ENCODE measurements around the gene IKZF4. TPM values are rescaled to one million over a fixed set of nuclear protein-coding genes. Genes with fewer than 3 reads are reported as not detected.

The IKZF4 gene
- total RNA-seq, 2 experiments from 2014 or later: 1.3 to 6.0 TPM

- intact Hi-C loops (cut with micrococcal nuclease; ENCODE audit: unreplicated experiment): loop anchor here (1.0 kb wide), 2 partner anchors 33 to 291 kb away; no protein-coding TSS in a partner anchor
- peaks cover 2% of the 10 kb centered on the region; the same call in 1 of the 2 replicates for H3K36me3 ChIP-seq (ENCODE audit: insufficient read depth, low read length)
- ChIA-PET CTCF (ENCODE audit: unreplicated experiment) (interaction anchor here (0.9 to 1.4 kb wide), 3 partner anchors 34 to 292 kb away, joined by 3 to 4 read pairs (median 3); no protein-coding TSS in a partner anchor), POLR2A (interaction anchor here (0.5 to 0.9 kb wide), 2 partner anchors 86 to 203 kb away, joined by 3 to 5 read pairs; no protein-coding TSS in a partner anchor)
- H3K9me3 ChIP-seq (ENCODE audit: low read length): no peaks in the 10 kb centered on the region
- H3K9me2 ChIP-seq (ENCODE audit: insufficient read depth, low read length): no peaks in the 10 kb centered on the region
- H3K27ac ChIP-seq (ENCODE audit: low read depth, low read length, poor library complexity, severe bottlenecking): no peak overlapping the region
- DNase-seq (ENCODE audit: low spot score): peak; percentile 66
- TF ChIP-seq EZH2phosphoT487 (IDR thresholded peaks at IDR 0.05; ENCODE audit: borderline replicate concordance, low read depth, low read length) (no peak), CTCF (conservative IDR thresholded peaks at IDR 0.05; ENCODE audit: low read length) (peak; percentile 88)
- no peaks in the 10 kb centered on the region for H4K20me1 ChIP-seq (ENCODE audit: insufficient read depth, low read length)
- no peaks in the 10 kb centered on the region for H3K4me1 ChIP-seq (ENCODE audit: insufficient read depth, low read length, poor library complexity, severe bottlenecking)
- H3K79me2 ChIP-seq (ENCODE audit: insufficient read depth, low read depth, low read length): no peaks in the 10 kb centered on the region
- BruUV-seq (replicated peaks): no TSS peak
- no peak overlapping the region for H2AFZ ChIP-seq (ENCODE audit: low read length)
- no peak overlapping the region for H3K4me3 ChIP-seq (ENCODE audit: low read depth, low read length, poor library complexity, severe bottlenecking)
- no peak overlapping the region for H3K4me2 ChIP-seq (ENCODE audit: low read length)
Observed at GRCh38 chr12:56029666-56030293, 8.9 kb downstream of the IKZF4 start.

- Histone ChIP-seq H4K20me1 (ENCODE audit: insufficient read depth, low read length) (no peaks in the 10 kb centered on the region), H2AFZ (ENCODE audit: low read length) (no peak overlapping the region), H3K79me2 (ENCODE audit: insufficient read depth, low read depth, low read length) (no peaks in the 10 kb centered on the region), H3K4me3 (ENCODE audit: low read depth, low read length, poor library complexity, severe bottlenecking) (no peak overlapping the region), H3K36me3 (ENCODE audit: insufficient read depth, low read length) (peaks cover 2% of the 10 kb centered on the region; the same call in 1 of the 2 replicates), H3K9me3 (ENCODE audit: low read length) (no peaks in the 10 kb centered on the region), H3K4me1 (ENCODE audit: insufficient read depth, low read length, poor library complexity, severe bottlenecking) (no peaks in the 10 kb centered on the region), H3K27ac (ENCODE audit: low read depth, low read length, poor library complexity, severe bottlenecking) (no peak overlapping the region), H3K4me2 (ENCODE audit: low read length) (no peak overlapping the region), H3K9me2 (ENCODE audit: insufficient read depth, low read length) (no peaks in the 10 kb centered on the region)
- BruUV-seq (replicated peaks): no TSS peak
- no peak for DNase-seq (ENCODE audit: low spot score)
- intact Hi-C loops (cut with micrococcal nuclease; ENCODE audit: unreplicated experiment): no loop called here
- TF ChIP-seq CTCF (conservative IDR thresholded peaks at IDR 0.05; ENCODE audit: low read length) (no peak), EZH2phosphoT487 (IDR thresholded peaks at IDR 0.05; ENCODE audit: borderline replicate concordance, low read depth, low read length) (no peak)
- POLR2A ChIA-PET: no interaction called here
- CTCF ChIA-PET (ENCODE audit: unreplicated experiment): no interaction called here
Observed at GRCh38 chr12:56031987-56032386, 11.1 kb downstream of the IKZF4 start.
